ENCODE measurements around the gene TLE2.
"Not testable (repeated sequence)": the region's sequence is repeated elsewhere in the genome, so short reads cannot be mapped to it uniquely, and the experiment has no call there.

Gene TLE2

GRCh38 chr19:2974342-2975041, 54.6 kb downstream of the TLE2 start:
- Histone ChIP-seq H3K27me3 (ENCODE audit: control insufficient read depth, insufficient read depth, low read length) (peaks cover 7% of the 10 kb centered on the region), H3K9me3 (ENCODE audit: control insufficient read depth, insufficient read depth, low read length) (no peaks in the 10 kb centered on the region), H3K4me3 (ENCODE audit: low read depth, low read length) (no peak overlapping the region), H3K4me1 (ENCODE audit: control insufficient read depth, insufficient read depth, low read length) (no peaks in the 10 kb centered on the region), H3K36me3 (ENCODE audit: control insufficient read depth, insufficient read depth, low read length) (no peaks in the 10 kb centered on the region), H3K9ac (ENCODE audit: low read depth, low read length) (no peak overlapping the region)

- no peaks in the 10 kb centered on the region for H3K36me3 ChIP-seq (ENCODE audit: control insufficient read depth, insufficient read depth, low read length)
- peaks cover 7% of the 10 kb centered on the region for H3K27me3 ChIP-seq (ENCODE audit: control insufficient read depth, insufficient read depth, low read length)
- H3K4me3 ChIP-seq (ENCODE audit: low read depth, low read length), result no peak overlapping the region
- H3K9ac ChIP-seq (ENCODE audit: low read depth, low read length), result no peak overlapping the region
- no peaks in the 10 kb centered on the region for H3K9me3 ChIP-seq (ENCODE audit: control insufficient read depth, insufficient read depth, low read length)
- no peaks in the 10 kb centered on the region for H3K4me1 ChIP-seq (ENCODE audit: control insufficient read depth, insufficient read depth, low read length)
Measured at GRCh38 chr19:2973229-2973628, 55.9 kb downstream of the TLE2 start.

- Histone ChIP-seq H3K9ac (ENCODE audit: low read depth, low read length) (no peak overlapping the region), H3K4me3 (ENCODE audit: low read depth, low read length) (no peak overlapping the region), H3K4me1 (ENCODE audit: control insufficient read depth, insufficient read depth, low read length) (no peaks in the 10 kb centered on the region), H3K9me3 (ENCODE audit: control insufficient read depth, insufficient read depth, low read length) (no peaks in the 10 kb centered on the region), H3K36me3 (ENCODE audit: control insufficient read depth, insufficient read depth, low read length) (no peaks in the 10 kb centered on the region), H3K27me3 (ENCODE audit: control insufficient read depth, insufficient read depth, low read length) (no peaks in the 10 kb centered on the region)
Measured at GRCh38 chr19:2970201-2970835, 58.8 kb downstream of the TLE2 start.

- Histone ChIP-seq H3K9me3 (ENCODE audit: control insufficient read depth, insufficient read depth, low read length) (no peaks in the 10 kb centered on the region), H3K36me3 (ENCODE audit: control insufficient read depth, insufficient read depth, low read length) (no peaks in the 10 kb centered on the region), H3K27me3 (ENCODE audit: control insufficient read depth, insufficient read depth, low read length) (no peaks in the 10 kb centered on the region), H3K4me3 (ENCODE audit: low read depth, low read length) (no peak overlapping the region), H3K4me1 (ENCODE audit: control insufficient read depth, insufficient read depth, low read length) (no peaks in the 10 kb centered on the region), H3K9ac (ENCODE audit: low read depth, low read length) (no peak overlapping the region)
Measured at GRCh38 chr19:2969104-2969504, 60.0 kb downstream of the TLE2 start.

- no peak overlapping the region for H3K4me3 ChIP-seq (ENCODE audit: low read depth, low read length)
- H3K9ac ChIP-seq (ENCODE audit: low read depth, low read length), result no peak overlapping the region
- no peaks in the 10 kb centered on the region for H3K4me1 ChIP-seq (ENCODE audit: control insufficient read depth, insufficient read depth, low read length)
- no peaks in the 10 kb centered on the region for H3K36me3 ChIP-seq (ENCODE audit: control insufficient read depth, insufficient read depth, low read length)
- H3K9me3 ChIP-seq (ENCODE audit: control insufficient read depth, insufficient read depth, low read length), result no peaks in the 10 kb centered on the region
- H3K27me3 ChIP-seq (ENCODE audit: control insufficient read depth, insufficient read depth, low read length), result no peaks in the 10 kb centered on the region
Measured at GRCh38 chr19:2967972-2968371, 61.1 kb downstream of the TLE2 start.

- no peaks in the 10 kb centered on the region for H3K4me1 ChIP-seq (ENCODE audit: control insufficient read depth, insufficient read depth, low read length)
- no peaks in the 10 kb centered on the region for H3K9me3 ChIP-seq (ENCODE audit: control insufficient read depth, insufficient read depth, low read length)
- H3K9ac ChIP-seq (ENCODE audit: low read depth, low read length), result no peak overlapping the region
- H3K27me3 ChIP-seq (ENCODE audit: control insufficient read depth, insufficient read depth, low read length), result no peaks in the 10 kb centered on the region
- no peaks in the 10 kb centered on the region for H3K36me3 ChIP-seq (ENCODE audit: control insufficient read depth, insufficient read depth, low read length)
- H3K4me3 ChIP-seq (ENCODE audit: low read depth, low read length), result no peak overlapping the region
Measured at GRCh38 chr19:2964874-2965273, 64.2 kb downstream of the TLE2 start.

- H3K9ac ChIP-seq (ENCODE audit: low read depth, low read length); H3K36me3 ChIP-seq (ENCODE audit: control insufficient read depth, insufficient read depth, low read length); H3K4me1 ChIP-seq (ENCODE audit: control insufficient read depth, insufficient read depth, low read length); H3K4me3 ChIP-seq (ENCODE audit: low read depth, low read length); H3K27me3 ChIP-seq (ENCODE audit: control insufficient read depth, insufficient read depth, low read length); H3K9me3 ChIP-seq (ENCODE audit: control insufficient read depth, insufficient read depth, low read length): not testable (repeated sequence)
Measured at GRCh38 chr19:2963631-2964030, 65.4 kb downstream of the TLE2 start.

GRCh38 chr19:2963122-2963521, 66.0 kb downstream of the TLE2 start:
- no peaks in the 10 kb centered on the region for H3K4me1 ChIP-seq (ENCODE audit: control insufficient read depth, insufficient read depth, low read length)
- no peaks in the 10 kb centered on the region for H3K27me3 ChIP-seq (ENCODE audit: control insufficient read depth, insufficient read depth, low read length)
- H3K9ac ChIP-seq (ENCODE audit: low read depth, low read length), result no peak overlapping the region
- H3K9me3 ChIP-seq (ENCODE audit: control insufficient read depth, insufficient read depth, low read length), result no peaks in the 10 kb centered on the region
- no peak overlapping the region for H3K4me3 ChIP-seq (ENCODE audit: low read depth, low read length)
- no peaks in the 10 kb centered on the region for H3K36me3 ChIP-seq (ENCODE audit: control insufficient read depth, insufficient read depth, low read length)

- Histone ChIP-seq H3K27me3 (ENCODE audit: control insufficient read depth, insufficient read depth, low read length) (no peaks in the 10 kb centered on the region), H3K9me3 (ENCODE audit: control insufficient read depth, insufficient read depth, low read length) (no peaks in the 10 kb centered on the region), H3K4me3 (ENCODE audit: low read depth, low read length) (no peak overlapping the region), H3K9ac (ENCODE audit: low read depth, low read length) (no peak overlapping the region), H3K36me3 (ENCODE audit: control insufficient read depth, insufficient read depth, low read length) (no peaks in the 10 kb centered on the region), H3K4me1 (ENCODE audit: control insufficient read depth, insufficient read depth, low read length) (no peaks in the 10 kb centered on the region)
Measured at GRCh38 chr19:2962018-2962670, 66.9 kb downstream of the TLE2 start.

- Histone ChIP-seq H3K27me3 (ENCODE audit: control insufficient read depth, insufficient read depth, low read length) (no peaks in the 10 kb centered on the region), H3K36me3 (ENCODE audit: control insufficient read depth, insufficient read depth, low read length) (no peaks in the 10 kb centered on the region), H3K9me3 (ENCODE audit: control insufficient read depth, insufficient read depth, low read length) (no peaks in the 10 kb centered on the region), H3K4me1 (ENCODE audit: control insufficient read depth, insufficient read depth, low read length) (no peaks in the 10 kb centered on the region), H3K4me3 (ENCODE audit: low read depth, low read length) (no peak overlapping the region), H3K9ac (ENCODE audit: low read depth, low read length) (no peak overlapping the region)
Measured at GRCh38 chr19:2960120-2960519, 69.0 kb downstream of the TLE2 start.

GRCh38 chr19:2957160-2957559, 71.9 kb downstream of the TLE2 start:
- no peaks in the 10 kb centered on the region for H3K36me3 ChIP-seq (ENCODE audit: control insufficient read depth, insufficient read depth, low read length)
- no peaks in the 10 kb centered on the region for H3K27me3 ChIP-seq (ENCODE audit: control insufficient read depth, insufficient read depth, low read length)
- H3K9me3 ChIP-seq (ENCODE audit: control insufficient read depth, insufficient read depth, low read length), result no peaks in the 10 kb centered on the region
- no peak overlapping the region for H3K9ac ChIP-seq (ENCODE audit: low read depth, low read length)
- no peak overlapping the region for H3K4me3 ChIP-seq (ENCODE audit: low read depth, low read length)
- H3K4me1 ChIP-seq (ENCODE audit: control insufficient read depth, insufficient read depth, low read length), result no peaks in the 10 kb centered on the region

GRCh38 chr19:2952953-2953481, 76.1 kb downstream of the TLE2 start:
- H3K4me1 ChIP-seq (ENCODE audit: control insufficient read depth, insufficient read depth, low read length), result no peaks in the 10 kb centered on the region
- no peaks in the 10 kb centered on the region for H3K9me3 ChIP-seq (ENCODE audit: control insufficient read depth, insufficient read depth, low read length)
- no peaks in the 10 kb centered on the region for H3K36me3 ChIP-seq (ENCODE audit: control insufficient read depth, insufficient read depth, low read length)
- no peak overlapping the region for H3K9ac ChIP-seq (ENCODE audit: low read depth, low read length)
- no peaks in the 10 kb centered on the region for H3K27me3 ChIP-seq (ENCODE audit: control insufficient read depth, insufficient read depth, low read length)
- H3K4me3 ChIP-seq (ENCODE audit: low read depth, low read length), result no peak overlapping the region

Data from iPS-15b (cell line).